ENCODE data around the gene KRT5. TPM values are rescaled to one million over a fixed set of nuclear protein-coding genes. Genes with fewer than 3 reads are reported as not detected.

Gene KRT5
- total RNA-seq, 1 donor from 2014 or later: not detected

- no peak for DNase-seq (ENCODE audit: extremely low read depth, low read depth, low spot score)
Measured at GRCh38 chr12:52539083-52539820, 19.1 kb upstream of the KRT5 start.

- DNase-seq (ENCODE audit: extremely low read depth, low read depth, low spot score): no peak
Measured at GRCh38 chr12:52537101-52537500, 16.9 kb upstream of the KRT5 start.

DNA sequence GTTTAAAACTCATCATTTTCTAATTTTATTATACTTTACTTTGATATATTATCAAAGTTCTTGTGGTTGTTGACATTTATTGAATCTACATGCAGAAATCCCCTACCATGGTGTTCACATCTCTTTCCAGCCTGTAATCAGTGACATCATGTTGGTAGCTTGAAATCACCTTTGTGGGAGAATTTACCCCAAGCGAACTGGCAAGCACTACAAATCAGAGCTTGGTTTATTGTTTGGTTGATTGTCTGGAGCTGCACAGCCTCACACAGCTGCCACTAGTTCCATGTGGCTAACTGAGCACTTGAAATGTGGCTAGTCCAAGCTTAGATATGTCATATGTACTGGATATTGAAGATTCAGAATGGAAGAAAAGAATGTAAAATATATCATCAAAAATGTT lies 15.4 kb upstream of the KRT5 start:
- DNase-seq (ENCODE audit: extremely low read depth, low read depth, low spot score): no peak

GRCh38 chr12:52534482-52534881 lies 14.3 kb upstream of the KRT5 start:
- DNase-seq (ENCODE audit: extremely low read depth, low read depth, low spot score): no peak

DNA sequence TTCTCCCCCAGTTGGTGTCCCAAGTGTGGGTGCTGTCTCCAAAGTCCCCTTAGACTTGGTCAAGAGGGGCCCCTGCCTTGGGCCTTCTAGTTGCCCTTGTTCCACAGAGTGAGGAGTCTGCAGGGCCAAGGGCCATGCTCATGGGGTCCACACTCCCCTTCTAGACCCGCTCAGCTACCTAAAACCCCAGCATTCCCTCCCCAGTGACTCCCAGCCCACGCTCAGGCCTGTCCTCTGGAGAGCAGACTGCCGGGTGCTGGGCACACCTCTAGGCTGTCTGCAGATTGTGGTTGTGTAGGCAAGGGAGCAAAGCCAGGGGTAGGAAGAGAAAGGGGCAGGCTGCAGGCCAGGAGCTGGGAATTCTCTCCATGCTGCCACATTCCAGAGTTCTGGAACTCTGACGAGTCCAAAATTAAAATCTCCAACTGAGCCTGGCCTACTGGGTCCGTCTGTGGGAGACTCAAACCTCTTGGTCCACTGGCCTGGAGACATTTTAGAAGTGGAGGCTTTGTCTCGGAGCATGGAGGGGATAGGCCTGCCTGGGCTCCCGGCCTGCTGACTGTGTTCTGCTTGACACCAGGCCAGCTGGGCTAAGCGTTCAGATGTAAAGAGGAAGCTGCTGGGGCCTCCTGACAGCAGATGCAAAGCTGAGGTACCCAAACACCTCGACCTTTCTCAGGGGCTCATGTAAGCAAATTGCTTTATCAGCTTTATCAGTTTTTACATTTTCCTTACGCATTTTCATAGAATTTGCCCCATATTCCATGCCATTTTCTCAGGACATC lies 13.7 kb upstream of the KRT5 start:
- DNase-seq (ENCODE audit: extremely low read depth, low read depth, low spot score): no peak

- DNase-seq (ENCODE audit: extremely low read depth, low read depth, low spot score): no peak
Measured at GRCh38 chr12:52532636-52533035, 12.4 kb upstream of the KRT5 start.

GRCh38 chr12:52531566-52532300 lies 11.5 kb upstream of the KRT5 start:
- DNase-seq (ENCODE audit: extremely low read depth, low read depth, low spot score): no peak

GRCh38 chr12:52530905-52531304 lies 10.7 kb upstream of the KRT5 start:
- DNase-seq (ENCODE audit: extremely low read depth, low read depth, low spot score): no peak

- no peak for DNase-seq (ENCODE audit: extremely low read depth, low read depth, low spot score)
Measured at GRCh38 chr12:52530366-52530765, 10.2 kb upstream of the KRT5 start.

- no peak for DNase-seq (ENCODE audit: extremely low read depth, low read depth, low spot score)
Measured at GRCh38 chr12:52529846-52530245, 9.7 kb upstream of the KRT5 start.

GRCh38 chr12:52529417-52529816 lies 9.2 kb upstream of the KRT5 start:
- DNase-seq (ENCODE audit: extremely low read depth, low read depth, low spot score): no peak

- no peak for DNase-seq (ENCODE audit: extremely low read depth, low read depth, low spot score)
Measured at GRCh38 chr12:52528641-52529143, 8.5 kb upstream of the KRT5 start.

DNA sequence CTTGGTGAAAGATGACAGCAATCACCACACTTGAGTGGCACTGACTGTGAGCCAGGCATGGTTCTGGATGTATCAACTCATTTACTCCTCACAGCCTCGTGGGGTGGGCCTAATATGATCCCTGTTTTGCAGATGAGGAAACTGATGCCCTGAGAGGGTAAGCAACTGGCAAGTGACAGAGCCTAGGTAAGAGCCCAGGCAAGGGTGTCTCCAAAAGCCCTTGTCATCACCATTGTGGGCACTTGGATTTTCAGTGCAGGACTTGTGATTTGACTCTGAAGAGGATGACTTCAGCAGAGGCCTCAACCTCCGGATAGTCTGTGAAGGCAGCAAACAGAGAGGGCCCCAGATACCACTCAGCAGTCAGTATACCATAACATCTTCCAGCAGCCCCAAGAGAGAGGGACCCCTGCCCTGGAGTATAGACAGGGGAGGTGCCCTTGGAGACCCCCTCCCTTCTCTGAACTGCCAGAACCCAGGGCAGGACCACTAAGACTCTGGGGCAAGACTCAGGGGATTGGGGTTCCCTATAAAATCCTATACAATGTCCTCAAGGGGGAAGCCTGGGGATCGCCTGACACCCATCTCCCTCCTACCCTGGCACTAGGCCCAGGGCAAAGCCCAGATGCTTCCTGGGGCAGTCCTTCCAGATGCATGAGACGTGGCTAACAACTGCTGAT lies 7.1 kb upstream of the KRT5 start:
- no peak for DNase-seq (ENCODE audit: extremely low read depth, low read depth, low spot score)

GRCh38 chr12:52526511-52526951 lies 6.3 kb upstream of the KRT5 start:
- no peak for DNase-seq (ENCODE audit: extremely low read depth, low read depth, low spot score)

- DNase-seq (ENCODE audit: extremely low read depth, low read depth, low spot score): no peak
Measured at GRCh38 chr12:52525661-52526499, 5.7 kb upstream of the KRT5 start.

GRCh38 chr12:52524898-52525591 lies 4.9 kb upstream of the KRT5 start:
- DNase-seq (ENCODE audit: extremely low read depth, low read depth, low spot score): no peak

DNA sequence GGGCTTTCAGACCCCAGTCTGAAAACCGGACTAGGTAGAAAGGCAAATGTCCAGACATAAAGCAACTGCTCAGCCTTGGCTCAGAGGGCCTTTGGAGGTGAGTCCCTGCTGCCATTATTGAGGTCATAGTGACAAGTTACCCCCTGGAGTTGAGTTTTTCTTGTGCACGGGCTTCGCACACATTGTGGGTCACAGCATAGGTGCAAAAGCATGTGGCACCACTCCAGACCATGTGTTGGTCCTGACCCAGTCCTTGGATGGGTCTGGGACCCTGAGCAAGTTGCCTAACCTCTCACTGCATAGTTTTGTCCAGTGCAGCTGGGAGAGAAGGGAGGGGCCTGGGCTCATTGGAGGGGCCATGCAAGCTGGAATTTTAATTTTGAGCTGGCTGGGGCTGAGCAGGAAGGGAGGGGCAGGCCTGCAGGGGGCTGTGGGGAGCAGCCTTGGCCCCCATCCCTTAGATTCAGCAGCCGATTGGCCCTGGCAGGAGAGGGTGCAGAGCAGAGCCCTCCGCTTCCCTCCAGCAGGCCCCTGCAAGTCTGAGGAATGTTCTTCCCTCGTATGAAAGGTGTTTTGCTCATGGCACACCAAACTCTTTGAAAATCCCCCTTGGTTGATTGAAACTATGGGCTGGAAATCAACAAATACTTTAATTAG lies 4.2 kb upstream of the KRT5 start:
- no peak for DNase-seq (ENCODE audit: extremely low read depth, low read depth, low spot score)

GRCh38 chr12:52523824-52524223 lies 3.6 kb upstream of the KRT5 start:
- DNase-seq (ENCODE audit: extremely low read depth, low read depth, low spot score): no peak

Measured in glomerular endothelial cell (primary cell).